ENCODE measurements around the gene MED14.

MED14 gene

GRCh38 chrX:40603446-40603845 is 131.9 kb downstream of the MED14 start:
- no peak for DNase-seq (ENCODE audit: low read depth)

Measured in non-pigmented ciliary epithelial cell (primary cell).